Adipose tissue (tissue), 3 donors: ENCODE results near the gene MUC6. TPM values are rescaled to one million over a fixed set of nuclear protein-coding genes. Genes with fewer than 3 reads are reported as not detected.
"Not testable (repeated sequence)": the region's sequence is repeated elsewhere in the genome, so short reads cannot be mapped to it uniquely, and the experiment has no call there.

Source experiments
- H3K27ac ChIP-seq: one replicate; pipeline ENCODE4 v1.5.1; 2013; ENCODE audit warnings: low read depth, low read length
- WGBS, 3 donors: extraction: QIAGEN DNeasy Blood & Tissue Kit; methylation state at CpG; one replicate each; pipeline ENCODE4 v1.1.7; 2013; 5-methylcytosine and 5-hydroxymethylcytosine counted together
- polyA plus RNA-seq, 3 donors: library from polyadenylated mRNA; stranded (reverse); fragments of 200-250 nt; gene quantifications; one replicate each; pipeline ENCODE4 v1.2.3, GENCODE V29; 2013
- donor health status: healthy with polysubstance abuse.
- donor health status: Bipolar disorder and iron deficiency.
- donor health status: healthy.

Gene MUC6
- polyA plus RNA-seq, 3 donors = 6.2 to 10.6 TPM; not detected in 1

DNA sequence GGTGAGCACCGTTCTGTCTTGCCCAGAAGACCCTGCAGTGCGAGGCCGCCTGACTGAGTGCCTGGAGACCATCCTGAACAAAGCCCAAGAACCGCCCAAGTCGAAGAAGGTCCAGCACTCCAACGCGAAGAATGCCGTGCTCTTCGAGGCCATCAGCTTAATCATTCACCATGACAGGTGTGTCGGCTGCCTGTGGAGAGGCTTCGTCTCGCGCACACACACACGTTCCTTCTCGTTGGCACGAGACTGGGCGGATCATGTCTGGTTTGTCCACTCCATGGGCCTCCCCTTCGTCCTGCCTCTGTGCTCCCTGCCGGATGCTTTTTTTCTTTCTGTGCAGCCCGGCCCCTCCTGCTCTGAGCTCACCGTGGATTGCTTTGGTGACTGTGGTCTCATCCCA lies 51.1 kb downstream of the MUC6 start:
- WGBS, 3 donors = 68 to 90% (median 90%) methylated on average over 21 of the region's 21 CpGs
- H3K27ac ChIP-seq = no peak overlapping the region

GRCh38 chr11:984546-984945 lies 52.0 kb downstream of the MUC6 start:
- WGBS, 3 donors = 90 to 98% (median 96%) methylated on average over 15 of the region's 15 CpGs
- H3K27ac ChIP-seq = no peak overlapping the region

- WGBS, 3 donors = 92 to 94% (median 93%) methylated on average over 14 of the region's 14 CpGs
- H3K27ac ChIP-seq = no peak overlapping the region
Observed at GRCh38 chr11:981764-982163, 54.8 kb downstream of the MUC6 start.

DNA sequence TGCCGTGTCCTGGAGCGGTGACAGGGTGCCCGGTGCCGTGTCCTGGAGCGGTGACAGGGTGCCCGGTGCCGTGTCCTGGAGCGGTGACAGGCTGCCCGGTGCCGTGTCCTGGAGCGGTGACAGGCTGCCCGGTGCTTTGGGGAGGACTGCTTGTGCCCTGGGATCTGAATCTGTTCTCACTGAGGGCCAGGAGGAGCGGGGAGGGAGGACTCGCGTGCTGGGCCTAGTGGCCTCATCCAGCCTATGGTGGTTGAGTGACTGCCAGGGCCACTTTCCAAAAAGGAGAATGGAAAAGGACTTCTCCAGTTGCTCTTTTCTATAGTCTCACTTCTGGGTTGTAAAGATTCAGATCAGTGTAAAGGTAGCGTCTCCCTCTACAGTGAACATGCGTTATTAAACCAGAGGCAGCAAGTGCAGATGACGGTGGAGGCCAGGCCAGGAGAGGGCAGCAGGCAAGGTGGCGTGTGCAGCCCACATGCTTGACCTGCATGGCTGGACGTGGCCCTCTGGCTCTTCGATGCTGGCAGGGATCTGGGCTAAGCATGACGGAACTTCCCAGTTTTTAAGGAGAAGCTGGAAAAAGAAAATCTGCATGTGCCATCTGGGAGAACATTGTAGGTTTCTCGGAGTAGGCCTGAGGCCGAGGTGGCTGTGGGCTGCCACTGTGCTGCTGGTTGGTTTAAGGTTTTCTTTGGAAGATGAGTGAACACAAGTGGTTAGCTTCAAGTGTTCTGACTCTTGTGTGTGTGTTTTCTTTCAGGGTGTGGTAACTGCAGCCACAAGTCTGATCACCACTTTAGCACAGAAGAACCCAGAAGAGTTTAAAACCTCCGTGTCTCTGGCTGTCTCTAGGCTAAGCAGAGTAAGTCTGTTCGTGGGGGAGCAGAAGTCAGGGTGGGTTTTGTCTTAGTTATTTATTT lies 55.8 kb downstream of the MUC6 start:
- 82 to 90% (median 89%) methylated on average over 26 of the region's 26 CpGs for WGBS, 3 donors
- H3K27ac ChIP-seq = no peak overlapping the region

DNA sequence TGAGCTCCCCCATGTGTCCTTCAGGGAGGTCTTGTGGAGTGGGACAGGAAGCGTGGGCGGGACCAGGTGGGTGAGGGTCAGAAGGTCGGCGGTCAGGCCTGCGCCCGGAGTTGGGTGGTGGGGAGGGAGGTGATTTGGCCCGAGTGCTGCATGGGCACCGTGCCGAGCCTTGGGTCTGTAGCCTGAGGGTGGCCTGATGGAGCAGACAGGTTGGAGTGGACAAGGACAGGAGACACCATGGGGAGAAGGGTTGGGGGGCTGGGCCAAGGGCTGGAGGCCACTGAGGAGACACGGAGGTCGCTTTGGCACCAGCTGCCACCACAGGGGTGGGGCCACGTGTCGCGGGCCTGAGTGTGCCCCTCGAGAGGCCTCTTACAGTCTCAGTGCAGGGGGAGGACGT lies 57.7 kb downstream of the MUC6 start:
- WGBS, 3 donors = 70 to 84% (median 71%) methylated on average over 16 of the region's 16 CpGs
- H3K27ac ChIP-seq = no peak overlapping the region

GRCh38 chr11:977830-978720 lies 58.4 kb downstream of the MUC6 start:
- 87 to 90% (median 89%) methylated on average over 27 to 28 of the region's 28 CpGs for WGBS, 3 donors

DNA sequence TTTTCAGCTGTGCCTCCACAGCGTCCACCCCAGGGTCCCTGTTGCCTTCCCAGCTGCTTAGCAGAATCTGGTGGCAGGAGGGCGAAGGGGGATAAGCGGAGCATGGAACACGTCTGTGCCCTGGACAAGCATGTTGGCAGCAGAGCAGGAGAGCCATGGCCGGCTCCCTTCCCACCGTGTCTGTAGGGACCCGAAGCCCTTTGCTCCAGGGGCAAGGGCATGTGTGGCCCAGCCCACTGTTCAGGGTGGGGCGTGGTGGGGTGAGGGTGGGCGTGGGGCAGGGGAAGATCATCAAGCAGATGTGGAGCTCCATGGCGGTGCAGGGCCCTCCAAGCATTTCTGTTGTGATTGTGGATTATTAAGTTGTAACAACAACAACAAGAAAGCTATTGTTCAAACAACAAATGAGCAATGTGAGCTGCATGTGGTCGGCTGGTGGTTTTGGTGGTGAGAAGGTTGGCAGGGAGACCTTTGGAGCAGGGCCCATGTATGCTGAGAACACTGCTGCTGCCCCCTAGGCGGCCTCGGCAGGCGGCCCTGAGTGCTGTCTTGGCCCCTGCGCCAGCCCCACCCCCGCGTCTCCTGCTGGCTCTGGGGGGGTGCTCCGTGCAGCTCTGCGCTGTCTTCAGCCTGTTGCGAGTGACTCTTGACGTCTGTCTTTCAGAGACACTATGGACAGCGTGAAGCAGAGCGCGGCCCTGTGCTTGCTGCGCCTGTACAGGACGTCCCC lies 59.9 kb downstream of the MUC6 start:
- 68 to 72% (median 69%) methylated on average over 24 to 26 of the region's 26 CpGs for WGBS, 3 donors
- H3K27ac ChIP-seq = no peak overlapping the region

More at GRCh38 chr11:977830-978720, 58.4 kb downstream of the MUC6 start:
- H3K27ac ChIP-seq = no peak overlapping the region

DNA sequence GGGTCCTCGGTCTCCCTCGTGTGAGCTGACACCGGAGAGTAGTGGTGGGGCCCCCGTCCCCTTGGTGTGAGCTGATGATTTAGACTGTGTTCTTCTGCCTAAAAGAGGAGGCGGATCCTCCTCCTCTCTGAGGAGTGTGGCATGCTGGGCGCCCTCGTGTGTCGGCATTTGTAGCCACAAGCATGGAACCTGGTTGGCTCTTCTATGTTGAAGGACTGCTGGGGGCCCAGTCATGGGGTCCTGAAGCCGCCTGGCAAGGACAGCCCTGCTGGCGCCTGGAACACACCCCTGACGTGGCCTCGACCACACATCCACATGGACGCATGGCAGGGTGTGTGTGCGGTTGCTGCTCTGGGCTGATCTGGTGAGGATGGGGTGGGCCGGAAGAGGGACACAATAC lies 60.7 kb downstream of the MUC6 start:
- WGBS, 3 donors = 69 to 75% (median 75%) methylated on average over 15 of the region's 15 CpGs
- no peak overlapping the region for H3K27ac ChIP-seq

DNA sequence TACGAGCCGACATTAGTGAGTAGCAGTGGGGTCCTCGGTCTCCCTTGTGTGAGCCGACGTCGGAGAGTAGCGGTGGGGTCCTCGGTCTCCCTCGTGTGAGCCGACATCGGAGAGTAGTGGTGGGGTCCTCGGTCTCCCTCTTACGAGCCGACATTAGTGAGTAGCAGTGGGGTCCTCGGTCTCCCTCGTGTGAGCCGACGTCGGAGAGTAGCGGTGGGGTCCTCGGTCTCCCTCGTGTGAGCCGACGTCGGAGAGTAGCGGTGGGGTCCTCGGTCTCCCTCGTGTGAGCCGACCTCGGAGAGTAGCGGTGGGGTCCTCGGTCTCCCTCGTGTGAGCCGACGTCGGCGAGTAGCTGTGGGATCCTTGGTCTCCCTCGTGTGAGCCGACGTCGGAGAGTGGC lies 61.1 kb downstream of the MUC6 start:
- not testable (repeated sequence) for H3K27ac ChIP-seq
- WGBS, 3 donors = 85 to 95% (median 89%) methylated on average over 41 of the region's 41 CpGs

DNA sequence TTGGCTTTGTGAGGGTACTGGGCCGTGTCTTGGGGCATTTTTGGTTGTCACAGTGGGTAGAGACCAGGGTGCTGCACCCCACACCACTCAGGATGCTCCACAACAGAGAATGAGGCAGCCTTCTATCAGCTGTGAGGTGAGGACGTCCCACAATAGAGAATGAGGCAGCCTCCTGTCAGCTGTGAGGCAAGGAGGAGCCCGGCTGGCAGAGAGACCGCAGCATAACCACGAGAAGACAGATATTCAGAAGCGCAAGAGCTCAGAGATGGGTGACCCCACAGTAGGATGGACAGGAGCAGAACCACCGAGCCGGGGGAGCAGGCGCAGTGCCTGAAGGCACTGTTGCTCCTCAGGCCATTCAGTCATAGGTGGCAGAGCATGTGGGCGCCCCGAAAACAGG lies 63.3 kb downstream of the MUC6 start:
- WGBS, 3 donors = 86 to 95% (median 95%) methylated on average over 11 of the region's 11 CpGs
- H3K27ac ChIP-seq = no peak overlapping the region

DNA sequence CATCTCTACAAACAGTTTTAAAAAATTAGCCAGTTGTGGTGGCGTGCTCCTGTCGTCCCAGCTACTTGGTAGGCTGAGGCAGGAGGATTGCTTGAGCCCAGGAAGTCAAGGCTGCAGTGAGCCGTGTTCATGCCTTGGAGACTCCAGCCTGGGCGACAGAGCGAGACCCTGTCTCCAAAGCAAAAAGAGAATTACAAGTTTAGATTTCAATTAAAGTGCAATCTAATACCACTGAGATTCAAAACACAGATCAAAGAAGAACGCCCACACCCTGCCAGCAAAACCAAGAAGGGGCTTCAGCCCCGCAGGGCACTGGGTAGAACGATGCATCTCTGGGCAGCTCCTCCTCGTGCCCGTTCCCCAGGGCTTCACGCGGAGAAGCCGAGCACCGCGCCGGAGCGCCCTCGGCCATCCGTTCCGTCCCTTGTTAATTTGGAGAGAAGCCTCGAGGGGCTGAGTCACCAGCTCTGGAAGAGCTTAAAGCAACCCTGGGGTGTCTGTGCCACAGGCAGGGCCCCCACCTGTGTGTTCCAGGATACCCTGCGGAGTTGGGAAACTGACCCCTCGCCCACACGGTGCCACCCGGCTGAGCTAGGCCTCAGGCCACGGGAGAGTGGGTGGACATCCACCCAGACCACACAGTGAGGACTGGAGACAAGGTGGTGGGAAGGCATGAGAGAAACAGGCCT lies 63.9 kb downstream of the MUC6 start:
- no peak overlapping the region for H3K27ac ChIP-seq
- 95 to 96% (median 96%) methylated on average over 26 of the region's 26 CpGs for WGBS, 3 donors

DNA sequence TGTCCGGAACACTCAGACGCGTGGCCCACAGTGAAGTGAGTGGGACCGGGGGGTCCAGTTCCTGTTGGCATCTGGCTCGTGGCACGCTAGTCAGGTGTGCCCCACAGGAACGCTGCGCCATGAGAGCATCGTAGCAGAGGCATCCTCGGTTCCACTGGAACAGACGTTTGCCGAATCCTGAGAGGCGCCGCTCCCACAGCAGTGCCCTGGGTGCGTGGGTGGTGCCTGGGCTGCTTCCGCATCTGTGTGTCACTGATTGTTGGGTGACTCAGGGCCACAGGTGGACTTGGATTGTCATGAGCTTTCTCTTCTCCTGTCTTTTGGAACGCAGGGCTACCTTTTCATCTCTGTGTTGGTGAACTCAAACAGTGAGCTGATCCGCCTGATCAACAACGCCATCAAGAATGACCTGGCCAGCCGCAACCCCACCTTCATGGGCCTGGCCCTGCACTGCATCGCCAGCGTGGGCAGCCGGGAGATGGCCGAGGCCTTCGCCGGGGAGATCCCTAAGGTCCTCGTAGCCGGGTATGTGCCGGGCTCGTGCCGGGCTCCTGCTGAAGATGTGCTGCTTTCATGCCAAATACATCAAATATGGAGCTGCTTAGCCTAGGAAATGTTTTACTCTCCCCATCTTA lies 64.7 kb downstream of the MUC6 start:
- H3K27ac ChIP-seq = no peak overlapping the region
- WGBS, 3 donors = 89 to 95% (median 92%) methylated on average over 31 of the region's 31 CpGs

DNA sequence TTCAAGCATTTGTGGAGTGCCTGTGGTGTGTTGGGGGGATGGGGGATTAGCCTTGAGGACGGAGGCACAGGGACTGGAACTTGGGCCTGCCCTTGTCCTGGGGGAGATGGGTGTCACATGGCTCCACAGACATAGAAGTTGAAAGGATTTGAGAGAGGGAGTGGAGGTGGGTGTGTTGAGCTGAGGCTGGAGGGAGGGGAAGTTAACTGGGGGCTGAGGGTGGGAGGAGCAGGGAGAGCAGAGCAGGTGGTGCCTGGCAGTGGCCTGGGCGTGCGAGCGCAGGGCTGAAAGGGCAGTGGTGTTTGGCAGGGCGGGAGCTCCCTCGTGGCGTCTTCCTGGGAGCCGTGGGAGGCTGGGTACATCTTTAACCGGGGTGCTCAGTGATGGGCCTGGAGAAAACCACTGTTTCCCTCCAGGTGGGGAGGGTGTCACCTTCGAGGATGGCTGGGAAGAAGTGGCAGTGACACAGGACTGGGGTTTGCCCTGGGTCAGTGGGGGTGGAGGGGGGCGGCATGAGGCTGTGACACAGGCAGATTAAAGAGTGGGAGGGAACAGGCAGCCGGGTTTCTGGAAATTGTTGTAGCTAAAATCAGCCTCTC lies 65.3 kb downstream of the MUC6 start:
- H3K27ac ChIP-seq = no peak overlapping the region
- WGBS, 3 donors = 64 to 71% (median 71%) methylated on average over 12 of the region's 12 CpGs

DNA sequence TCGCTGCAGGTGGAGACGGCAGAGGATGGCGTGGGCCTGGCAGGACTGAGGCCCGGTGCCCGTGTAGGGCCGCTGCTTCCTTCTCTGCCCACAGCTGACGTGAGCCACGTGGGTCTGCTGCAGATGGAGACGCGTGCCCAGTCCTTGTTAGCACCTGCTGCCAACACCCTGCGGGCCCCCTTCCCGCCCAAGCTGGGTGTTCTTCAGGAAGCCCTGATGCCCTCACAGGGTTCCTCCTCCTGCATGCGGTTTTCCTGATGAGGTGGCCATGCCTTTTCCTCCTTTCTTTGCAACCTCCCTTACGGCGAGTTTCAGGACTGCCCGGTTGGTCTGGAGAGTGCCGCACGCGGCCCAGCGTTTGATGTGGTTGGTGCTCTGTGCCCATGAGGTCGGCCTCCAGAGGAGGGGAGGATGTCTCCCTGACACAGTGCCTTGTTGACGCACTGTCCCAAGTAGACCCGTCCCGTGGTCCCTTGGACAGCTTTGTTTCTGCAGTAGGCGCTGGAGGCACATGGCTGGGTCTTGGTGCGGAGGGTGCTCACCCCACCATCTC lies 66.1 kb downstream of the MUC6 start:
- H3K27ac ChIP-seq = no peak overlapping the region

DNA sequence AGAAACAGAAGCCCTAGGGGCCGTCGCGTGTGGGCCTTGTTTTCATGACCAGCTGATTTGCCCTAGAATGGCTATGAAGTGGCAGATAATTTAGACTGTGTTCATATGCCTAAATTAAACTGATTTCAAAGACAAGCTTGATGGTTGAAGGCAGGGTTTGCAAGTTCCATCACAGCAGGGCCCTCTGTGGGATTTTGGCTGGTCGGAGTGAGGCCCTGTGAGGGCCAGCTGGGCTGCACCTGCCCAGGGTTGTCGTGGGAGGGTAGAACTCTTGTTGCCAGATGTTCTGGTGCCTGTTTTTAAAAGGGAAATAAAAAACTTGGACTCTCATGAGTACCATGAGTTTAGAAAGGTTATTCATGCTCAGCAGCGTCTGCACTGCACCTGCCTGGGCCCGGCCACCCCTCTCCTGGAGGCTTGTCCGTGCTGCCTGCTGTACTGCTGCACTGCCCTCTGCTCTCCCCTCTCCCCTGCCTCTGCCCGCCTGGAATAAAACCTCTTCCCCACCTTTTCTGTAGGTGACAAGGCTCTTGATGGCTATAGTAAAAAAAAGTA lies 66.8 kb downstream of the MUC6 start:
- H3K27ac ChIP-seq = no peak overlapping the region
- WGBS, 3 donors = 80 to 90% (median 84%) methylated on average over 9 of the region's 9 CpGs

More for the DNA sequence above, 66.1 kb downstream of the MUC6 start:
- 63 to 81% (median 66%) methylated on average over 25 to 26 of the region's 26 CpGs for WGBS, 3 donors

- WGBS, 3 donors = 90 to 93% (median 92%) methylated on average over 14 of the region's 14 CpGs
- H3K27ac ChIP-seq = no peak overlapping the region
Observed at GRCh38 chr11:968822-969221, 67.7 kb downstream of the MUC6 start.
